CD14-positive monocyte (primary cell): Measurements from ENCODE around the gene TAS1R3. TPM values are rescaled to one million over a fixed set of nuclear protein-coding genes. Genes with fewer than 3 reads are reported as not detected.

Source experiments
- DNase-seq, 3 donors: peaks; one replicate each; pipeline ENCODE4 v3.0.0-alpha.2; 2011 to 2022
- H2AFZ ChIP-seq: 2 replicates; pipeline ENCODE4 v1.6.0; 2012; ENCODE audit warnings: mild to moderate bottlenecking, low read depth, low read length, inconsistent platforms; ENCODE audit not compliant: insufficient read depth, poor library complexity, severe bottlenecking
- H3K27ac ChIP-seq, 2 donors: 1 replicate in 1 of 2; 2 replicates in 1 of 2; pipeline ENCODE4 v1.5.1; 2012 to 2013; ENCODE audit warnings: low read length in 2 of 2, control low read depth in 1 of 2, inconsistent platforms in 1 of 2, low read depth in 1 of 2, mild to moderate bottlenecking in 1 of 2
- H3K27me3 ChIP-seq, 2 donors: one replicate each; pipeline versions ENCODE4 v1.6.0 to v1.6.1; 2011 to 2013; ENCODE audit warnings: low read length in 2 of 2; ENCODE audit not compliant: control insufficient read depth in 2 of 2, insufficient read depth in 2 of 2
- H3K36me3 ChIP-seq, 2 donors: replicated peaks in 1 of 2; 1 replicate in 1 of 2; 2 replicates in 1 of 2; pipeline versions ENCODE4 v1.5.1 to v1.6.1; 2012 to 2013; ENCODE audit warnings: low read length in 2 of 2, control low read depth in 1 of 2, inconsistent platforms in 1 of 2, mild to moderate bottlenecking in 1 of 2; ENCODE audit not compliant: insufficient read depth in 2 of 2, control insufficient read depth in 1 of 2
- H3K4me1 ChIP-seq, 2 donors: 1 replicate in 1 of 2; 2 replicates in 1 of 2; pipeline versions ENCODE4 v1.5.1 to v1.6.1; 2012 to 2013; ENCODE audit warnings: low read length in 2 of 2, control low read depth in 1 of 2, inconsistent platforms in 1 of 2, mild to moderate bottlenecking in 1 of 2, moderate library complexity in 1 of 2; ENCODE audit not compliant: insufficient read depth in 2 of 2, control insufficient read depth in 1 of 2
- H3K4me2 ChIP-seq: replicated peaks from 2 replicates; pipeline ENCODE3; 2012; ENCODE audit warnings: low read length, moderate library complexity, mild to moderate bottlenecking; ENCODE audit not compliant: poor library complexity, severe bottlenecking; ENCODE audit errors: extremely low read depth
- H3K4me3 ChIP-seq, 3 experiments: fragments of 200-600 bp in 1 of 3; sonication (generic) in 1 of 3; replicated peaks in 1 of 3; 1 replicate in 2 of 3; 2 replicates in 1 of 3; pipeline ENCODE4 v1.5.1; 2011 to 2013; ENCODE audit warnings: low read length in 3 of 3, mild to moderate bottlenecking in 3 of 3, control low read depth in 2 of 3, low read depth in 2 of 3, inconsistent platforms in 1 of 3, moderate library complexity in 1 of 3
- H3K79me2 ChIP-seq: 2 replicates; pipeline ENCODE4 v1.6.0; 2012; ENCODE audit warnings: mild to moderate bottlenecking, control low read depth, inconsistent platforms, low read length, moderate library complexity; ENCODE audit not compliant: insufficient read depth
- H3K9ac ChIP-seq: 2 replicates; pipeline ENCODE4 v1.6.0; 2017; ENCODE audit warnings: low read length, mild to moderate bottlenecking; ENCODE audit not compliant: insufficient read depth, poor library complexity, severe bottlenecking
- H3K9me3 ChIP-seq, 2 donors: replicated peaks in 1 of 2; 1 replicate in 1 of 2; 2 replicates in 1 of 2; pipeline versions ENCODE4 v1.5.1 to v1.6.1; 2012 to 2013; ENCODE audit warnings: low read length in 2 of 2, control low read depth in 1 of 2; ENCODE audit not compliant: control insufficient read depth in 1 of 2, insufficient read depth in 1 of 2
- H4K20me1 ChIP-seq: 2 replicates; pipeline ENCODE4 v1.6.0; 2012; ENCODE audit warnings: mild to moderate bottlenecking, low read length, control low read depth, moderate library complexity; ENCODE audit not compliant: insufficient read depth
- H3K27ac Mint-ChIP-seq, 7 donors: one replicate each; pipeline ENCODE4 v1.8.0; 2020; ENCODE audit warnings: mild to moderate bottlenecking in 7 of 7, mixed read lengths in 7 of 7, moderate library complexity in 6 of 7, inconsistent platforms in 2 of 7
- H3K27me3 Mint-ChIP-seq, 3 donors: one replicate each; pipeline ENCODE4 v1.8.0; 2021 to 2022; ENCODE audit warnings: low read depth in 3 of 3, mild to moderate bottlenecking in 3 of 3, mixed read lengths in 3 of 3, moderate library complexity in 3 of 3, inconsistent platforms in 1 of 3
- H3K36me3 Mint-ChIP-seq, 2 donors: one replicate each; pipeline ENCODE4 v1.8.0; 2020; ENCODE audit warnings: mixed read lengths in 2 of 2, inconsistent platforms in 1 of 2, mild to moderate bottlenecking in 1 of 2
- H3K4me1 Mint-ChIP-seq: one replicate; pipeline ENCODE4 v1.8.0; 2020; ENCODE audit warnings: mild to moderate bottlenecking, mixed read lengths
- H3K4me3 Mint-ChIP-seq, 2 donors: one replicate each; pipeline ENCODE4 v1.8.0; 2020; ENCODE audit warnings: mild to moderate bottlenecking in 2 of 2, mixed read lengths in 2 of 2, moderate library complexity in 1 of 2
- H3K9me3 Mint-ChIP-seq, 7 donors: one replicate each; pipeline ENCODE4 v1.8.0; 2020 to 2022; ENCODE audit warnings: mixed read lengths in 7 of 7, mild to moderate bottlenecking in 6 of 7, moderate library complexity in 6 of 7, inconsistent platforms in 2 of 7
- WGBS: methylation state at CpG from one replicate; pipeline ENCODE4 v1.1.5; 2013; ENCODE audit warnings: missing lambda C conversion rate; ENCODE audit not compliant: insufficient coverage; 5-methylcytosine and 5-hydroxymethylcytosine counted together
- intact Hi-C, 2 donors: fragments of 100-400 bp; cut with micrococcal nuclease; formaldehyde crosslinking; loops; one replicate each; pipeline versions ENCODE4 v1.15.0 to v1.15.1; 2023
- polyA plus RNA-seq, 3 donors: library from polyadenylated mRNA; depleted of rRNA in 1 of 3; unstranded in 2 of 3; stranded (reverse) in 1 of 3; fragments of 300-500 nt in 2 of 3; fragments of >200 nt in 1 of 3; fragmentation: Illumina TruSeq in 2 of 3; gene quantifications; 1 replicate in 2 of 3; 2 replicates in 1 of 3; pipeline ENCODE4 v1.2.3, GENCODE V29; 2012 to 2021
- TF ChIP-seq, protein P1 (sequence below): fragments of 200-600 bp; IDR thresholded peaks from one replicate; pipeline ENCODE4 v1.8.0; 2022; ENCODE audit warnings: antibody characterized with exemption, mild to moderate bottlenecking

Gene TAS1R3
- polyA plus RNA-seq, 3 donors, result 0.45 TPM; not detected in 2

DNA sequence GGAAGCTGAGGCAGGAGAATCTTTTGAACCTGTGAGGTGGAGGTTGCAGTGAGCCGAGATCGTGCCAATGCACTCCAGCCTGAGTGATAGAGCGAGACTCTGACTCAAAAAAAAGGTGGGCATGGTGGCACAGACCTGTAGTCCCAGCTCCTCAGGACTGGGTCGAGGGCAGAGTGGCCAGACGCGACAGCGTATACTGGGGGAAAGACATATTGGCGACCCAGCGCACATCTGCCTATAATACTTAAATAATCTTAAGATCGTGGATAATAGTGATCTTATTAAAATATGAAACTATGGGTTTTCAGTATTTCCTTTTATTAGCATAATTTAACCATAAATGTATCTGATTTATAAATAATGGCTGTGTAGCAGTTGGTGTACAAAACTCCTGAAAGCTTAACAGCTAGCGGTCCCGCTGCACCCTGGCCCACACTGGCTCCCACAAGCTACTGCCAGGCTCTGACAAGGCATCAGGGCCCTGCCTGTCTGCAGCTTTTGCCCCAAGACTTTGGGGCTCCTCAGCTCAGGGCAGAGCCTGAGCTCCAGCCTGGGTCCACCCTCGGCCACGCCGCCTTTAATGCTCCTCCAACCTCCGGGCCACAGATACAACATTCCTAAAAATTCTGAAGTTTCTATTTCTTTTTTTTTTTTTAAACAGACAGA is 46.6 kb downstream of the TAS1R3 start:
- H3K9ac ChIP-seq, result no peak overlapping the region
- H3K79me2 ChIP-seq, result peaks cover 26% of the 10 kb centered on the region
- peaks cover 3 to 21% of the 10 kb centered on the region in 2 donors for H3K36me3 ChIP-seq
- Mint-ChIP-seq H3K27ac (peak overlapping the region in 1 of 7 donors; percentile 60), H3K4me1 (peaks cover 15% of the 10 kb centered on the region), H3K27me3 (no peaks in the 10 kb centered on the region), H3K36me3 (peaks cover 14 to 21% of the 10 kb centered on the region in 2 donors), H3K9me3 (no peaks in the 10 kb centered on the region), H3K4me3 (no peak overlapping the region)
- no peaks in the 10 kb centered on the region for H3K27me3 ChIP-seq
- no peaks in the 10 kb centered on the region for H3K9me3 ChIP-seq
- DNase-seq, result no peak
- H3K27ac ChIP-seq, result no peak overlapping the region
- TF ChIP-seq, protein P1, sequence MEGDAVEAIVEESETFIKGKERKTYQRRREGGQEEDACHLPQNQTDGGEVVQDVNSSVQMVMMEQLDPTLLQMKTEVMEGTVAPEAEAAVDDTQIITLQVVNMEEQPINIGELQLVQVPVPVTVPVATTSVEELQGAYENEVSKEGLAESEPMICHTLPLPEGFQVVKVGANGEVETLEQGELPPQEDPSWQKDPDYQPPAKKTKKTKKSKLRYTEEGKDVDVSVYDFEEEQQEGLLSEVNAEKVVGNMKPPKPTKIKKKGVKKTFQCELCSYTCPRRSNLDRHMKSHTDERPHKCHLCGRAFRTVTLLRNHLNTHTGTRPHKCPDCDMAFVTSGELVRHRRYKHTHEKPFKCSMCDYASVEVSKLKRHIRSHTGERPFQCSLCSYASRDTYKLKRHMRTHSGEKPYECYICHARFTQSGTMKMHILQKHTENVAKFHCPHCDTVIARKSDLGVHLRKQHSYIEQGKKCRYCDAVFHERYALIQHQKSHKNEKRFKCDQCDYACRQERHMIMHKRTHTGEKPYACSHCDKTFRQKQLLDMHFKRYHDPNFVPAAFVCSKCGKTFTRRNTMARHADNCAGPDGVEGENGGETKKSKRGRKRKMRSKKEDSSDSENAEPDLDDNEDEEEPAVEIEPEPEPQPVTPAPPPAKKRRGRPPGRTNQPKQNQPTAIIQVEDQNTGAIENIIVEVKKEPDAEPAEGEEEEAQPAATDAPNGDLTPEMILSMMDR, result no peak
- no peak overlapping the region for H3K4me2 ChIP-seq
- WGBS, result 93% methylated on average over 8 of the region's 16 CpGs
- H4K20me1 ChIP-seq, result peaks cover 6% of the 10 kb centered on the region
- H3K4me1 ChIP-seq, result peaks cover 16 to 25% of the 10 kb centered on the region in 2 donors
- intact Hi-C loops, result loop anchor here in 1 of 2 donors (5.0 to 10.0 kb wide), 3 partner anchors 70 to 363 kb away; partner anchors contain the start of genes ACAP3, C1orf159, ISG15 and PUSL1
- no peak overlapping the region for H3K4me3 ChIP-seq
- no peak overlapping the region for H2AFZ ChIP-seq

DNA sequence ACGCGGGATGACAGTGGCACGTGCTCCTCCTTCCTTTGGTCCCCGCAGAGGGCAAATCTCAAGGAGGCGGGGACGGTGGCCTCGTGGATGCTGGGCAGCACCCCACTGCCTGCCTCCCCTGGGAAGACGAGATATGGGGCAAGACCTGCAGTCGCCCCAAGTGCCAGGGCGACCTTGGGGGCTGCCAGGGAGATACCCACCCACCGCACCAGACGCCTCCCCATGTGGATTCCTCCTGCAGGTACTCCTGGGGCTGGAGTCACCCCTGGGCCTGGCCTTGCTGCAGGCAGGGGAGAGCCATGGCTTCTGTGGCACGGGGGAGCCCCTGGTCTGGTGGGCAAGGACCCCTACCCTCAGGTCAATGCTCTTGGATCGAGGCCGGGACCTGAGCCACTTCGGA is 49.8 kb downstream of the TAS1R3 start:
- H3K36me3 ChIP-seq, result peaks cover 7 to 18% of the 10 kb centered on the region in 2 donors
- Mint-ChIP-seq H3K27ac (no peak overlapping the region), H3K36me3 (peaks cover 9 to 15% of the 10 kb centered on the region in 2 donors), H3K4me1 (no peaks in the 10 kb centered on the region), H3K9me3 (no peaks in the 10 kb centered on the region), H3K4me3 (no peak overlapping the region), H3K27me3 (peaks cover 0 to 2% (median 0%) of the 10 kb centered on the region in 3 donors)
- TF ChIP-seq, protein P1, result no peak
- no peaks in the 10 kb centered on the region for H3K9me3 ChIP-seq
- H3K4me3 ChIP-seq, result no peak overlapping the region
- intact Hi-C loops, result no loop called here
- WGBS, result 97% methylated on average over 16 of the region's 16 CpGs
- peaks cover 6% of the 10 kb centered on the region for H3K79me2 ChIP-seq
- peaks cover 2 to 4% of the 10 kb centered on the region in 2 donors for H3K4me1 ChIP-seq
- no peak overlapping the region for H3K9ac ChIP-seq
- no peak overlapping the region for H3K4me2 ChIP-seq
- H3K27me3 ChIP-seq, result no peaks in the 10 kb centered on the region
- peaks cover 7% of the 10 kb centered on the region for H4K20me1 ChIP-seq
- no peak overlapping the region for H2AFZ ChIP-seq
- DNase-seq, result no peak
- no peak overlapping the region for H3K27ac ChIP-seq
